ENCODE data around the gene ASCC1.

DNA sequence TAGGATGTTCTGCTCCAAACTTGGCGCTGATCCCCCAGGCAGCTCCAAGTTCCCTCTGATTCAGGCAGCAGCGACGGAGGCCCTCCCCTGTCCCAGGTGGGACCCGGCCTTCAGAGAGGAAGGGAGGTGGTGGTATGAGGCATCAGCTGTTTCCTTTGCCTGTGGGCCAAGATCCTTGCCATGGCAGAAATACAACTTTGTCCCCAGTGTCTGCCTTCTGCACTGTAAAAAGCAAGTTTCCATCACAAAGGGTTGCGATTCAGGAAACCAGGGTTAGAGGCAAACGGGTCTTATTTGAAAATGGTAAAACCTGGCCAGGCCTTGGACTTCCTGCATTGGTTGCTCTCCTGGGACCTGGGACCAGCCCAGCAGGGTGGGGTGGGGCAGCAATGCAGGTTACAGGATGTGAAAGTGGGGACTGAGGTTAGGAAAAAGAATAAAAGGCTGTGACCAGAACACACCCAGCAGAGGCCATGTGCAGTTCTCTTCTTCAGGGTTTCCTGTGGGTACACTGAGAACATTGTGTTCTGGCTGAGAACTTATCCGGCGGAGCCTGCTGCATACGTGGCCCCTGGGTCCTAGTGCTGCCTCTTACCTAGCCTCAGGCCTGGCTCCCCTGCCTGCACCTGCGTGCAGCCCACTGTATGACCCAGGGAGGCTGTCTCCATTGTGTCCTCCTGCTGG is 32.5 kb upstream of the ASCC1 start:
- TF ChIP-seq, protein P1, sequence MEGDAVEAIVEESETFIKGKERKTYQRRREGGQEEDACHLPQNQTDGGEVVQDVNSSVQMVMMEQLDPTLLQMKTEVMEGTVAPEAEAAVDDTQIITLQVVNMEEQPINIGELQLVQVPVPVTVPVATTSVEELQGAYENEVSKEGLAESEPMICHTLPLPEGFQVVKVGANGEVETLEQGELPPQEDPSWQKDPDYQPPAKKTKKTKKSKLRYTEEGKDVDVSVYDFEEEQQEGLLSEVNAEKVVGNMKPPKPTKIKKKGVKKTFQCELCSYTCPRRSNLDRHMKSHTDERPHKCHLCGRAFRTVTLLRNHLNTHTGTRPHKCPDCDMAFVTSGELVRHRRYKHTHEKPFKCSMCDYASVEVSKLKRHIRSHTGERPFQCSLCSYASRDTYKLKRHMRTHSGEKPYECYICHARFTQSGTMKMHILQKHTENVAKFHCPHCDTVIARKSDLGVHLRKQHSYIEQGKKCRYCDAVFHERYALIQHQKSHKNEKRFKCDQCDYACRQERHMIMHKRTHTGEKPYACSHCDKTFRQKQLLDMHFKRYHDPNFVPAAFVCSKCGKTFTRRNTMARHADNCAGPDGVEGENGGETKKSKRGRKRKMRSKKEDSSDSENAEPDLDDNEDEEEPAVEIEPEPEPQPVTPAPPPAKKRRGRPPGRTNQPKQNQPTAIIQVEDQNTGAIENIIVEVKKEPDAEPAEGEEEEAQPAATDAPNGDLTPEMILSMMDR (IDR thresholded peaks at IDR 0.05; ENCODE audit: low read depth, low read length, poor library complexity, severe bottlenecking), result no peak
- no peak for TF ChIP-seq EZH2phosphoT487 (IDR thresholded peaks at IDR 0.05; ENCODE audit: borderline replicate concordance, low read length)
